ENCODE measurements around the gene PVR.
A peak's percentile ranks its signal among the peaks of the same experiment; 100 is the strongest.
"Not testable (repeated sequence)": the region's sequence is repeated elsewhere in the genome, so short reads cannot be mapped to it uniquely, and the experiment has no call there.

Gene PVR

GRCh38 chr19:44608391-44608821 lies 35.3 kb upstream of the PVR start:
- in situ Hi-C loops (cut with MboI; ENCODE audit: low pct_unique_long_range_greater_than_20kb, low sequenced_read_pairs, unreplicated experiment) = no loop called here
- no peak for DNase-seq (ENCODE audit: low spot score)
- TF ChIP-seq CTCF (IDR thresholded peaks at IDR 0.05; ENCODE audit: extremely low read depth, insufficient read depth, missing control alignments) = no peak

GRCh38 chr19:44609219-44609618 lies 34.5 kb upstream of the PVR start:
- in situ Hi-C loops (cut with MboI; ENCODE audit: low pct_unique_long_range_greater_than_20kb, low sequenced_read_pairs, unreplicated experiment) = no loop called here
- no peak for DNase-seq (ENCODE audit: low spot score)
- no peak for TF ChIP-seq CTCF (IDR thresholded peaks at IDR 0.05; ENCODE audit: extremely low read depth, insufficient read depth, missing control alignments)

DNA sequence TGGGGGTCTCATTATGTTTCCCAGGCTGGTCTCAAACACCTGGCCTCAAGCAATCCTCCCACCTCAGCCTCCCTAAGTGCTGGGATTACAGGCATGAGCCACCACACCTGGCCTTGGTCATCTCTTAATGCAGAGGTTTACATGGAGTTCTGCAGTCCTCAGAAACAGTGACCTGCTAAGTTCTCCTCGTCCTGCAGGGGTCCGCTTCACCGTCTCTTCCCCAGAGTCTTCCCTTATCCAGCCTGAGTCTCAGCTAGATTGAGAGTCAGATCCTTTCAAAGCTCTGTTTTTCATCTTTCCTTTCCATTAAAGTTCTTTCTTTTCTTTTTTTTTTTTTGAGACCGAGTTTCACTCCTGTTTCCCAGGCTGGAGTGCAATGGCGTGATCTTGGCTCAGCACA lies 33.2 kb upstream of the PVR start:
- DNase-seq (ENCODE audit: low spot score); in situ Hi-C loops (cut with MboI; ENCODE audit: low pct_unique_long_range_greater_than_20kb, low sequenced_read_pairs, unreplicated experiment): not testable (repeated sequence)
- TF ChIP-seq CTCF (IDR thresholded peaks at IDR 0.05; ENCODE audit: extremely low read depth, insufficient read depth, missing control alignments) = peak; percentile 13

GRCh38 chr19:44611812-44612295 lies 31.9 kb upstream of the PVR start:
- TF ChIP-seq CTCF (IDR thresholded peaks at IDR 0.05; ENCODE audit: extremely low read depth, insufficient read depth, missing control alignments) = no peak
- no peak for DNase-seq (ENCODE audit: low spot score)
- in situ Hi-C loops (cut with MboI; ENCODE audit: low pct_unique_long_range_greater_than_20kb, low sequenced_read_pairs, unreplicated experiment) = no loop called here

- in situ Hi-C loops (cut with MboI; ENCODE audit: low pct_unique_long_range_greater_than_20kb, low sequenced_read_pairs, unreplicated experiment) = no loop called here
- no peak for TF ChIP-seq CTCF (IDR thresholded peaks at IDR 0.05; ENCODE audit: extremely low read depth, insufficient read depth, missing control alignments)
- no peak for DNase-seq (ENCODE audit: low spot score)
Measured at GRCh38 chr19:44613295-44614178, 30.2 kb upstream of the PVR start, which contains the start of gene IGSF23. Gene IGSF23 (plus strand): TSS chr19:44613563. CDS start chr19:44613646, 83 bp downstream.

DNA sequence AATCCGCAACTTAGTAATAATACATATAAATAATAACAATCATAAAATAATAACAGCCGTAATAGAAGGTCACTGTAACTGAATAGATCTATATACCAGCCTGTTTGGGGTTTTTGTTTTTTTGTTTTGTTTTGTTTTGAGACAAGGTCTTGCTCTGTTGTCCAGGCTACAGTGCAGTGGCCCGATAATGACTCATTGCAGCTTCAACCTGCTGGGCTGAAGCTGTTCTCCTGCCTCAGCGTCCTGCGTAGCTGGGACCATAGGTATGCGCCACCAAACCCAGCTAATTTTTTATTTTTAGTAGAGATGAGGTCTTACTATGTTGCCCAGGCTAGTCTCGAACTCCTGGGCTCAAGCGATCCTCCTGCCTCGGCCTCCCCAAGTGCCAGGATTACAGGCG lies 29.4 kb upstream of the PVR start:
- TF ChIP-seq CTCF (IDR thresholded peaks at IDR 0.05; ENCODE audit: extremely low read depth, insufficient read depth, missing control alignments) = no peak
- in situ Hi-C loops (cut with MboI; ENCODE audit: low pct_unique_long_range_greater_than_20kb, low sequenced_read_pairs, unreplicated experiment) = no loop called here
- DNase-seq (ENCODE audit: low spot score) = no peak

Measured in GM13977 (cell line).